ENCODE results near the gene AP1M1. TPM values are rescaled to one million over a fixed set of nuclear protein-coding genes. Genes with fewer than 3 reads are reported as not detected.

AP1M1 gene
- total and polyA plus RNA-seq, 3 experiments from 2014 or later, result 113 to 145 (median 120) TPM

GRCh38 chr19:16290692-16291091, 93.0 kb downstream of the AP1M1 start:
- H3K27me3 ChIP-seq (ENCODE audit: insufficient read depth, low read length, poor library complexity, severe bottlenecking), result no peaks in the 10 kb centered on the region
- no peaks in the 10 kb centered on the region for H3K36me3 ChIP-seq (ENCODE audit: insufficient read depth, low read length)
- DNase-seq, result no peak
- Mint-ChIP-seq H3K4me1 (peaks cover 9 to 14% (median 11%) of the 10 kb centered on the region in 3 donors), H3K27me3 (peaks cover 3 to 19% of the 10 kb centered on the region in 2 donors), H3K9me3 (no peaks in the 10 kb centered on the region), H3K27ac (no peak overlapping the region), H3K36me3 (no peaks in the 10 kb centered on the region), H3K4me3 (no peak overlapping the region)
- no peak overlapping the region for H3K4me3 ChIP-seq (ENCODE audit: low read length)
- H3K9me3 ChIP-seq (ENCODE audit: low read length), result no peaks in the 10 kb centered on the region
- ChIA-PET POLR2A (no interaction called here), CTCF (interaction anchor here (1.4 kb wide), 1 partner anchor 28 kb away, joined by 4 read pairs; no protein-coding TSS in a partner anchor)
- peaks cover 11% of the 10 kb centered on the region for H3K4me1 ChIP-seq (ENCODE audit: insufficient read depth, low read length)
- H3K27ac ChIP-seq (ENCODE audit: low read depth, low read length), result no peak overlapping the region

- POLR2A ChIA-PET, result no interaction called here
- CTCF ChIA-PET, result interaction anchor here (1.0 to 1.2 kb wide), 2 partner anchors 10 to 83 kb away, joined by 3 to 5 read pairs; no protein-coding TSS in a partner anchor
- H3K27me3 Mint-ChIP-seq, result peaks cover 0 to 12% of the 10 kb centered on the region in 2 donors
- no peak overlapping the region for H3K27ac Mint-ChIP-seq
- H3K36me3 Mint-ChIP-seq, result no peaks in the 10 kb centered on the region
- no peak overlapping the region for H3K4me3 Mint-ChIP-seq
- Histone ChIP-seq H3K9me3 (ENCODE audit: low read length) (no peaks in the 10 kb centered on the region), H3K27me3 (ENCODE audit: insufficient read depth, low read length, poor library complexity, severe bottlenecking) (no peaks in the 10 kb centered on the region), H3K27ac (ENCODE audit: low read depth, low read length) (no peak overlapping the region), H3K4me1 (ENCODE audit: insufficient read depth, low read length) (no peaks in the 10 kb centered on the region), H3K4me3 (ENCODE audit: low read length) (no peak overlapping the region), H3K36me3 (ENCODE audit: insufficient read depth, low read length) (no peaks in the 10 kb centered on the region)
- H3K9me3 Mint-ChIP-seq, result no peaks in the 10 kb centered on the region
- peaks cover 4 to 16% (median 11%) of the 10 kb centered on the region in 3 donors for H3K4me1 Mint-ChIP-seq
- no peak for DNase-seq
Measured at GRCh38 chr19:16293118-16294091, 95.7 kb downstream of the AP1M1 start.

GRCh38 chr19:16295057-16295456, 97.3 kb downstream of the AP1M1 start:
- Mint-ChIP-seq H3K4me1 (peaks cover 2 to 11% (median 6%) of the 10 kb centered on the region in 3 donors), H3K4me3 (no peak overlapping the region), H3K36me3 (no peaks in the 10 kb centered on the region), H3K27ac (no peak overlapping the region), H3K9me3 (no peaks in the 10 kb centered on the region), H3K27me3 (peaks cover 2 to 6% of the 10 kb centered on the region in 2 donors)
- Histone ChIP-seq H3K27ac (ENCODE audit: low read depth, low read length) (no peak overlapping the region), H3K27me3 (ENCODE audit: insufficient read depth, low read length, poor library complexity, severe bottlenecking) (no peaks in the 10 kb centered on the region), H3K4me3 (ENCODE audit: low read length) (no peak overlapping the region), H3K36me3 (ENCODE audit: insufficient read depth, low read length) (no peaks in the 10 kb centered on the region), H3K4me1 (ENCODE audit: insufficient read depth, low read length) (no peaks in the 10 kb centered on the region), H3K9me3 (ENCODE audit: low read length) (no peaks in the 10 kb centered on the region)
- ChIA-PET CTCF (no interaction called here), POLR2A (no interaction called here)
- no peak for DNase-seq

Other genes starting within 250 kb of the AP1M1 start
- not detected for gene OR10H4, start 248.9 kb upstream of the AP1M1 start, total RNA-seq
- not detected for gene OR10H4, start 248.9 kb upstream of the AP1M1 start, polyA plus RNA-seq
- gene TPM4, start 121.4 kb upstream of the AP1M1 start, total RNA-seq, result 100 to 1,000 TPM; 259 to 270 TPM
- gene TPM4, start 121.4 kb upstream of the AP1M1 start, polyA plus RNA-seq, result 127 TPM
- 100 to 1,000 TPM; 268 to 298 TPM for gene RAB8A, start 86.0 kb upstream of the AP1M1 start, total RNA-seq
- gene RAB8A, start 86.0 kb upstream of the AP1M1 start, polyA plus RNA-seq, result 86.3 TPM
- gene HSH2D, start 54.2 kb upstream of the AP1M1 start, total RNA-seq, result 1 to 10 TPM; 8.6 to 9.3 TPM
- 12.8 TPM for gene HSH2D, start 54.2 kb upstream of the AP1M1 start, polyA plus RNA-seq
- gene CIB3, start 24.4 kb upstream of the AP1M1 start, total RNA-seq, result not detected
- gene CIB3, start 24.4 kb upstream of the AP1M1 start, polyA plus RNA-seq, result not detected
- gene FAM32A, start 12.5 kb upstream of the AP1M1 start, total RNA-seq, result 10 to 100 TPM; 62.4 to 68.3 TPM
- 127 TPM for gene FAM32A, start 12.5 kb upstream of the AP1M1 start, polyA plus RNA-seq
- gene KLF2, start 126.9 kb downstream of the AP1M1 start, total RNA-seq, result 10 to 100 TPM; 33.7 to 37.5 TPM
- gene KLF2, start 126.9 kb downstream of the AP1M1 start, polyA plus RNA-seq, result 219 TPM